Measurements from ENCODE around the gene ARSG.

DNA sequence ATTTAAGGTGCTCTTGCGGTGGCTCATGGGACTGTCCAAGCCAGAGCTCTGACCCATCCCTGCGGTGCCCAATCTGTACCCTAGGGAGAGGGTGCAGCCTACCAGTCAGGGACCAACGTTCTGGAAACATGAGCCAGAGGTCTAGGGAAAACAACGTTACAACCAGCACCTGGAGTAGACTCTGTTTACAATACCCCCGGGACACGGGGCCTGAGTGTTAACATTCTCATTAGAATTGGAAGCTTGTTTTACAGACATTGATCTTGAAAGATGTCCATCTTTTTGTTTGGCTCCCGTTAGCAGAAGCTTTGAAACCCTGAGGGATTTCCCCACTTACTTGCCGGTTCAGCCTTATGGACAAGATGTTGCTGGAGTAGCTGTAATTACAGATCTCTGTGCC is 159.1 kb downstream of the ARSG start:
- TF ChIP-seq, protein P1, sequence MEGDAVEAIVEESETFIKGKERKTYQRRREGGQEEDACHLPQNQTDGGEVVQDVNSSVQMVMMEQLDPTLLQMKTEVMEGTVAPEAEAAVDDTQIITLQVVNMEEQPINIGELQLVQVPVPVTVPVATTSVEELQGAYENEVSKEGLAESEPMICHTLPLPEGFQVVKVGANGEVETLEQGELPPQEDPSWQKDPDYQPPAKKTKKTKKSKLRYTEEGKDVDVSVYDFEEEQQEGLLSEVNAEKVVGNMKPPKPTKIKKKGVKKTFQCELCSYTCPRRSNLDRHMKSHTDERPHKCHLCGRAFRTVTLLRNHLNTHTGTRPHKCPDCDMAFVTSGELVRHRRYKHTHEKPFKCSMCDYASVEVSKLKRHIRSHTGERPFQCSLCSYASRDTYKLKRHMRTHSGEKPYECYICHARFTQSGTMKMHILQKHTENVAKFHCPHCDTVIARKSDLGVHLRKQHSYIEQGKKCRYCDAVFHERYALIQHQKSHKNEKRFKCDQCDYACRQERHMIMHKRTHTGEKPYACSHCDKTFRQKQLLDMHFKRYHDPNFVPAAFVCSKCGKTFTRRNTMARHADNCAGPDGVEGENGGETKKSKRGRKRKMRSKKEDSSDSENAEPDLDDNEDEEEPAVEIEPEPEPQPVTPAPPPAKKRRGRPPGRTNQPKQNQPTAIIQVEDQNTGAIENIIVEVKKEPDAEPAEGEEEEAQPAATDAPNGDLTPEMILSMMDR (IDR thresholded peaks at IDR 0.05): no peak
- no peak for TF ChIP-seq POLR2A (IDR thresholded peaks at IDR 0.05)
